H9 (cell line): ENCODE results near the gene UGT1A3. TPM values are rescaled to one million over a fixed set of nuclear protein-coding genes. Genes with fewer than 3 reads are reported as not detected.

Experiments
- DNase-seq: peaks from one replicate; pipeline ENCODE4 v3.0.0-alpha.2; 2017
- H2AFZ ChIP-seq: one replicate; pipeline ENCODE4 v1.6.1; 2013; ENCODE audit warnings: mild to moderate bottlenecking, low read length, control low read depth, moderate library complexity
- H2AK5ac ChIP-seq: 2 replicates; pipeline ENCODE4 v1.6.1; 2013; ENCODE audit warnings: low read length, control low read depth, mixed read lengths; ENCODE audit not compliant: insufficient read length
- H2BK120ac ChIP-seq: one replicate; pipeline ENCODE4 v1.6.1; 2013; ENCODE audit warnings: low read depth, mild to moderate bottlenecking, low read length, control low read depth, inconsistent platforms; ENCODE audit not compliant: poor library complexity, severe bottlenecking
- H2BK12ac ChIP-seq: 2 replicates; pipeline ENCODE4 v1.6.1; 2013; ENCODE audit warnings: low read length, control low read depth, mixed read lengths, low read depth; ENCODE audit not compliant: insufficient read length
- H2BK15ac ChIP-seq: 2 replicates; pipeline ENCODE4 v1.6.1; 2013; ENCODE audit warnings: low read depth, low read length, control low read depth
- H2BK20ac ChIP-seq: one replicate; pipeline ENCODE4 v1.6.1; 2013; ENCODE audit warnings: low read depth, mild to moderate bottlenecking, low read length, control low read depth, inconsistent platforms; ENCODE audit not compliant: poor library complexity, severe bottlenecking
- H2BK5ac ChIP-seq: 2 replicates; pipeline ENCODE4 v1.6.1; 2013; ENCODE audit warnings: low read length, control low read depth, mixed read lengths; ENCODE audit not compliant: insufficient read length
- H3K14ac ChIP-seq: 2 replicates; pipeline ENCODE4 v1.6.1; 2013; ENCODE audit warnings: low read length, control low read depth; ENCODE audit not compliant: insufficient read depth
- H3K18ac ChIP-seq: 2 replicates; pipeline ENCODE4 v1.6.1; 2013; ENCODE audit warnings: low read depth, mild to moderate bottlenecking, mixed read lengths, low read length, control low read depth; ENCODE audit not compliant: insufficient read length
- H3K23ac ChIP-seq: 2 replicates; pipeline ENCODE4 v1.6.1; 2013; ENCODE audit warnings: low read length, control low read depth, mixed read lengths, low read depth; ENCODE audit not compliant: insufficient read length
- H3K23me2 ChIP-seq: 2 replicates; pipeline ENCODE4 v1.6.1; 2013; ENCODE audit warnings: low read depth, mild to moderate bottlenecking, mixed read lengths, low read length, control low read depth; ENCODE audit not compliant: insufficient read length, poor library complexity, severe bottlenecking
- H3K27ac ChIP-seq: 2 replicates; pipeline ENCODE4 v1.5.1; 2013; ENCODE audit warnings: low read length, control low read depth, mixed read lengths, low read depth; ENCODE audit not compliant: insufficient read length
- H3K27me3 ChIP-seq: 2 replicates; pipeline ENCODE4 v1.6.1; 2013; ENCODE audit warnings: low read length, control low read depth, inconsistent platforms; ENCODE audit not compliant: insufficient read depth
- H3K4ac ChIP-seq: 2 replicates; pipeline ENCODE4 v1.6.1; 2013; ENCODE audit warnings: low read depth, mild to moderate bottlenecking, control low read depth, inconsistent platforms, low read length, moderate library complexity
- H3K4me1 ChIP-seq: 2 replicates; pipeline ENCODE4 v1.6.1; 2013; ENCODE audit warnings: low read length, control low read depth, inconsistent platforms; ENCODE audit not compliant: insufficient read depth
- H3K4me2 ChIP-seq: 2 replicates; pipeline ENCODE4 v1.6.1; 2013; ENCODE audit warnings: low read length, control low read depth, mixed read lengths; ENCODE audit not compliant: insufficient read length, insufficient read depth
- H3K56ac ChIP-seq: 2 replicates; pipeline ENCODE4 v1.6.1; 2013; ENCODE audit warnings: low read depth, mild to moderate bottlenecking, mixed read lengths, low read length, control low read depth; ENCODE audit not compliant: insufficient read length
- H3K79me1 ChIP-seq: 2 replicates; pipeline ENCODE4 v1.6.1; 2013; ENCODE audit warnings: low read depth, mild to moderate bottlenecking, moderate library complexity, low read length, control low read depth, inconsistent platforms; ENCODE audit not compliant: insufficient read depth, poor library complexity, severe bottlenecking
- H3K79me2 ChIP-seq: 2 replicates; pipeline ENCODE4 v1.6.1; 2013; ENCODE audit warnings: low read length, control low read depth, inconsistent platforms; ENCODE audit not compliant: insufficient read depth
- H3K9ac ChIP-seq: 2 replicates; pipeline ENCODE4 v1.6.1; 2013; ENCODE audit warnings: low read length, control low read depth, mixed read lengths; ENCODE audit not compliant: insufficient read length; ENCODE audit errors: extremely low read depth
- H3K9me3 ChIP-seq: one replicate; pipeline ENCODE4 v1.6.1; 2013; ENCODE audit warnings: low read depth, low read length, inconsistent platforms; ENCODE audit not compliant: control insufficient read depth
- H3T11ph ChIP-seq: one replicate; pipeline ENCODE4 v1.6.1; 2013; ENCODE audit warnings: mild to moderate bottlenecking, low read length, control low read depth, inconsistent platforms
- H4K20me1 ChIP-seq: one replicate; pipeline ENCODE4 v1.6.1; 2013; ENCODE audit not compliant: control insufficient read depth, insufficient read length, insufficient read depth
- H4K5ac ChIP-seq: 2 replicates; pipeline ENCODE4 v1.6.1; 2013; ENCODE audit warnings: low read depth, mild to moderate bottlenecking, mixed read lengths, low read length, control low read depth; ENCODE audit not compliant: insufficient read length
- H4K8ac ChIP-seq: replicated peaks from 2 replicates; pipeline ENCODE4 v1.6.1; 2013; ENCODE audit warnings: low read length, control low read depth, mixed read lengths, low read depth; ENCODE audit not compliant: insufficient read length
- H4K91ac ChIP-seq: 2 replicates; pipeline ENCODE4 v1.6.1; 2013; ENCODE audit warnings: low read depth, mild to moderate bottlenecking, moderate library complexity, mixed read lengths, low read length, control low read depth; ENCODE audit not compliant: insufficient read length
- H3K27ac Mint-ChIP-seq, 3 experiments: 2 replicates in 2 of 3; 3 replicates in 1 of 3; pipeline ENCODE4 v1.8.0; 2020 to 2021; ENCODE audit warnings: mixed read lengths in 3 of 3, mild to moderate bottlenecking in 1 of 3, moderate library complexity in 1 of 3
- H3K27me3 Mint-ChIP-seq: 2 replicates; pipeline ENCODE4 v1.8.0; 2021; ENCODE audit warnings: low read depth, mild to moderate bottlenecking, moderate library complexity, mixed read lengths
- H3K36me3 Mint-ChIP-seq, 3 experiments: 2 replicates in 2 of 3; 3 replicates in 1 of 3; pipeline ENCODE4 v1.8.0; 2020 to 2021; ENCODE audit warnings: low read depth in 3 of 3, mixed read lengths in 3 of 3; ENCODE audit not compliant: insufficient read depth in 1 of 3
- H3K4me1 Mint-ChIP-seq, 2 experiments: 2 replicates each; pipeline ENCODE4 v1.8.0; 2020; ENCODE audit warnings: mixed read lengths in 2 of 2
- H3K4me3 Mint-ChIP-seq, 2 experiments: 2 replicates in 1 of 2; 3 replicates in 1 of 2; pipeline ENCODE4 v1.8.0; 2020 to 2021; ENCODE audit warnings: mild to moderate bottlenecking in 2 of 2, mixed read lengths in 2 of 2, moderate library complexity in 1 of 2
- H3K9me3 Mint-ChIP-seq, 2 experiments: 2 replicates in 1 of 2; 3 replicates in 1 of 2; pipeline ENCODE4 v1.8.0; 2020; ENCODE audit warnings: mild to moderate bottlenecking in 2 of 2, mixed read lengths in 2 of 2, moderate library complexity in 1 of 2
- WGBS: extraction: QIAGEN DNeasy Blood & Tissue Kit; methylation state at CpG from one replicate; pipeline ENCODE4 v1.1.7; 2013; ENCODE audit warnings: missing lambda C conversion rate, low lambda C conversion rate, mixed read lengths; ENCODE audit not compliant: insufficient read length; ENCODE audit errors: extremely low coverage; 5-methylcytosine and 5-hydroxymethylcytosine counted together
- total RNA-seq: library from RNA; stranded (reverse); gene quantifications from 2 replicates; pipeline ENCODE4 v1.2.1, GENCODE V29; 2021
- TF ChIP-seq, protein P1 (sequence below): fragments of 200-600 bp; sonication (generic); conservative IDR thresholded peaks from 3 replicates; pipeline ENCODE4 v1.8.0; 2021; ENCODE audit warnings: antibody characterized with exemption, mild to moderate bottlenecking

The UGT1A3 gene
- total RNA-seq, 1 experiment from 2014 or later = not detected

DNA sequence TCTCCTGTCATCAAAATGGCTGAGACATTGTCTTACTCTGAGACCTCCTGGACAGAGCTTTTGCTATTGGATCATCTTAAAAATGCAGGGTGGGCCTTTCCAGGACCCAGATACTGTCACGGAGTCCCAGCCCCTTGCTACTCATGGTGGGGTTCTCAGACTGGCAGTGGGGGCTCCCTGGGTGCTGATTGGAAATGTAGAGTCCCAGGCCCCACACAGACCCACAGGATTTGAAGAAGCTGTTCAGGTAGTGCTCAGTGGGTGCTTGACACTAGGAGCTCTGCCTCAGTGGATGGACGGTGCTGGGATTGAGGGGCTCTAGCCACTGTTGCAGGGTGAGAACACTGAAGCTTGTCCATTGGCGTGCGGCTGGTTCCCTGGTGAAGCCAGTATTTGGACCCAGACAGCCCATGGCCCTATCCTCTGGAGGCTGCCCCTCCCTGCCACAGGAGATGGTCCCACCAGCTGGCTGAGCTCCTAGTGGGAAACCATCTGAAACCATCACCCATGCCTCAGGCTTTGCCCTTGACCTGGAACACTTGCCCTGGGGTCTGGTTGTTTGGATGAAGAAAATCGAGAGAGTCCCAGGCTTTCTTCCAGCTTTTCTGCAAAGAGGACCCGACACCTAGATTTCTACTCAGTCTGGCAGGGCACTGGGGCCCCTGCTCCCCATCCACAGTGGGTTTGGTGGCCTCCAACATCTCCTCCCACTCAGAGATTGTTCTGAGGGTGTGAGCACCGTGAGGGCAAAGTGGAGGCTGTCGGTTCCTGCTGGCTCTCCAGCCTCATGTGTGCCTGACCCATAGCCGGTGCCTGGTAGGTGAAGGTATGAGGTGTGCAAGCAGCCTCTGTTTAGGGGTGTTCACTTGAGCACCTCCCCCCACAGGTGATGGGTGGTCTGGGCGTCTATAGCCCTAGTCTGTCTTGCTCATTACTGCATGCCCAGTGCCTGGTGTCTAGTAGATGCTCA, 79.4 kb downstream of the UGT1A3 start:
- Histone ChIP-seq H3K4me1 (no peaks in the 10 kb centered on the region), H3K27ac (no peak overlapping the region), H3K56ac (no peak overlapping the region), H3K14ac (no peak overlapping the region), H3K18ac (no peak overlapping the region), H3K4me2 (no peak overlapping the region), H3K27me3 (no peaks in the 10 kb centered on the region), H3K23ac (no peak overlapping the region), H2AK5ac (no peak overlapping the region), H2AFZ (no peak overlapping the region), H2BK120ac (no peak overlapping the region), H2BK15ac (no peak overlapping the region), H2BK5ac (no peak overlapping the region), H3K4ac (no peak overlapping the region), H4K5ac (no peak overlapping the region), H3K9me3 (no peaks in the 10 kb centered on the region), H3K79me2 (no peaks in the 10 kb centered on the region), H2BK12ac (no peak overlapping the region), H3T11ph (no peak overlapping the region), H4K20me1 (no peaks in the 10 kb centered on the region), H3K79me1 (no peaks in the 10 kb centered on the region), H3K23me2 (no peaks in the 10 kb centered on the region), H4K8ac (no peak overlapping the region), H3K9ac (no peak overlapping the region), H2BK20ac (no peak overlapping the region), H4K91ac (no peak overlapping the region)
- H3K9me3 Mint-ChIP-seq = peaks cover 2 to 3% of the 10 kb centered on the region in 2 experiments; a peak in 3 of 5 replicates
- TF ChIP-seq, protein P1, sequence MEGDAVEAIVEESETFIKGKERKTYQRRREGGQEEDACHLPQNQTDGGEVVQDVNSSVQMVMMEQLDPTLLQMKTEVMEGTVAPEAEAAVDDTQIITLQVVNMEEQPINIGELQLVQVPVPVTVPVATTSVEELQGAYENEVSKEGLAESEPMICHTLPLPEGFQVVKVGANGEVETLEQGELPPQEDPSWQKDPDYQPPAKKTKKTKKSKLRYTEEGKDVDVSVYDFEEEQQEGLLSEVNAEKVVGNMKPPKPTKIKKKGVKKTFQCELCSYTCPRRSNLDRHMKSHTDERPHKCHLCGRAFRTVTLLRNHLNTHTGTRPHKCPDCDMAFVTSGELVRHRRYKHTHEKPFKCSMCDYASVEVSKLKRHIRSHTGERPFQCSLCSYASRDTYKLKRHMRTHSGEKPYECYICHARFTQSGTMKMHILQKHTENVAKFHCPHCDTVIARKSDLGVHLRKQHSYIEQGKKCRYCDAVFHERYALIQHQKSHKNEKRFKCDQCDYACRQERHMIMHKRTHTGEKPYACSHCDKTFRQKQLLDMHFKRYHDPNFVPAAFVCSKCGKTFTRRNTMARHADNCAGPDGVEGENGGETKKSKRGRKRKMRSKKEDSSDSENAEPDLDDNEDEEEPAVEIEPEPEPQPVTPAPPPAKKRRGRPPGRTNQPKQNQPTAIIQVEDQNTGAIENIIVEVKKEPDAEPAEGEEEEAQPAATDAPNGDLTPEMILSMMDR = no peak
- no peaks in the 10 kb centered on the region for H3K36me3 Mint-ChIP-seq
- peak; percentile 17 for DNase-seq
- no CpG with 5 or more reads among the region's 10 CpGs for WGBS
- no peaks in the 10 kb centered on the region for H3K4me1 Mint-ChIP-seq
- peaks cover 26% of the 10 kb centered on the region for H3K27me3 Mint-ChIP-seq
- no peak overlapping the region for H3K4me3 Mint-ChIP-seq
- no peak overlapping the region for H3K27ac Mint-ChIP-seq
